OCI-LY1 (cell line): Measurements from ENCODE around the gene WDR70.

ENCODE experiments used
- H2AFZ ChIP-seq: fragments of 200-600 bp; sonication (generic), shearing (Covaris generic); 2 replicates; pipeline ENCODE4 v1.6.0; 2014; ENCODE audit warnings: antibody characterized with exemption, mild to moderate bottlenecking, low read length
- H3F3A ChIP-seq: fragments of 200-600 bp; sonication (generic), shearing (Covaris generic); 2 replicates; pipeline ENCODE4 v1.6.0; 2014; ENCODE audit warnings: mild to moderate bottlenecking, antibody characterized with exemption, low read length, moderate library complexity; ENCODE audit not compliant: insufficient read depth
- H3K27ac ChIP-seq: fragments of 200-600 bp; sonication (generic); 2 replicates; pipeline ENCODE4 v1.5.1; 2014; ENCODE audit warnings: low read length, mixed run types, mild to moderate bottlenecking, low read depth; ENCODE audit not compliant: poor library complexity, severe bottlenecking
- H3K27me3 ChIP-seq: fragments of 200-600 bp; sonication (generic); 2 replicates; pipeline ENCODE4 v1.6.0; 2014; ENCODE audit warnings: antibody characterized with exemption, mild to moderate bottlenecking, low read length, moderate library complexity; ENCODE audit not compliant: insufficient read depth
- H3K36me3 ChIP-seq: fragments of 200-600 bp; sonication (generic); 2 replicates; pipeline ENCODE4 v1.6.1; 2014; ENCODE audit warnings: mild to moderate bottlenecking, antibody characterized with exemption, low read length, moderate library complexity, mixed read lengths; ENCODE audit not compliant: insufficient read depth
- H3K4me1 ChIP-seq: fragments of 200-600 bp; sonication (generic); 2 replicates; pipeline ENCODE4 v1.5.1; 2014; ENCODE audit warnings: mild to moderate bottlenecking, low read length, moderate library complexity; ENCODE audit not compliant: insufficient read depth, severe bottlenecking
- H3K4me2 ChIP-seq: fragments of 200-600 bp; sonication (generic), shearing (Covaris generic); 2 replicates; pipeline ENCODE4 v1.6.1; 2014; ENCODE audit warnings: low read length
- H3K4me3 ChIP-seq: fragments of 200-600 bp; sonication (generic); 2 replicates; pipeline ENCODE4 v1.5.1; 2014; ENCODE audit warnings: low read length, low read depth, mild to moderate bottlenecking, mixed read lengths; ENCODE audit not compliant: poor library complexity, severe bottlenecking
- H3K79me2 ChIP-seq: fragments of 200-600 bp; shearing (Covaris generic); 2 replicates; pipeline ENCODE4 v1.6.1; 2016; ENCODE audit warnings: mixed run types, low read length, mixed read lengths; ENCODE audit not compliant: insufficient read depth
- H3K9ac ChIP-seq: fragments of 200-600 bp; sonication (generic), shearing (Covaris generic); 2 replicates; pipeline ENCODE4 v1.6.1; 2014; ENCODE audit warnings: mild to moderate bottlenecking, low read length, mixed read lengths
- H3K9me2 ChIP-seq: fragments of 200-600 bp; sonication (generic), shearing (Covaris generic); 2 replicates; pipeline ENCODE4 v1.6.1; 2014; ENCODE audit warnings: low read depth, mild to moderate bottlenecking, low read length, mixed read lengths
- H3K9me3 ChIP-seq: fragments of 200-600 bp; shearing (Covaris generic); 2 replicates; pipeline ENCODE4 v1.6.1; 2014; ENCODE audit warnings: low read length, mixed read lengths
- H4K20me1 ChIP-seq: fragments of 200-600 bp; sonication (generic), shearing (Covaris generic); 2 replicates; pipeline ENCODE4 v1.6.0; 2016; ENCODE audit warnings: mild to moderate bottlenecking, low read length; ENCODE audit not compliant: insufficient read depth
- EZH2 ChIP-seq: fragments of 200-600 bp; sonication (generic), shearing (Covaris generic); IDR thresholded peaks from 2 replicates; pipeline ENCODE4 v1.8.0; 2017; ENCODE audit warnings: borderline replicate concordance, mixed run types, mild to moderate bottlenecking, antibody characterized with exemption, low read length, moderate library complexity, mixed read lengths
- TF ChIP-seq, protein P1 (sequence below): fragments of 200-600 bp; sonication (generic), shearing (Covaris generic); IDR thresholded peaks from 2 replicates; pipeline ENCODE4 v1.5.1; 2017; ENCODE audit warnings: mild to moderate bottlenecking, antibody characterized with exemption, low read length, moderate library complexity, mixed read lengths

WDR70 gene

DNA sequence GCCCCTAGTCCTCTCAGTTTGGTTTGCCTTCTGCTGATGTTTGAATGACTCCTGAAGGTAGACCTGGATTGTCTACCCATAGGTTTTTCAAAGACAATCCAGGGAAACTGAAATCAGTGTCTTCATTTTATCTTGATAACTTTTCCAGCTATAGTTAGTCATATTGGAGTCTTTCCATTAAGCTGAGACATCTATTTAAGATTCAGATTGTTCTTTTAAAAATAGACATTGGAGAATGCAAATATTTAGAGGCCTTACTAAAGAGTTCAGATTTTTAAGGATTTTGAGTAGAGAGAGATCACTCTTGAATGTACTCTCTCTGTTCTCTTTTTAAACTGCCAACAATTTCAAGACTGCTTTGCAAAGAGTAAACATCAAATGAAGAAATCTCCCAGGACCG is 391.7 kb downstream of the WDR70 start:
- Histone ChIP-seq H3K4me1 (no peaks in the 10 kb centered on the region), H3K9me3 (peaks cover 10% of the 10 kb centered on the region), H3K36me3 (no peaks in the 10 kb centered on the region), H3K27me3 (no peaks in the 10 kb centered on the region), H3K79me2 (no peaks in the 10 kb centered on the region), H3K4me3 (no peak overlapping the region), H3F3A (no peaks in the 10 kb centered on the region), H3K9ac (no peak overlapping the region), H3K4me2 (no peak overlapping the region), H4K20me1 (no peaks in the 10 kb centered on the region), H3K9me2 (no peaks in the 10 kb centered on the region), H3K27ac (no peak overlapping the region), H2AFZ (no peak overlapping the region)
- TF ChIP-seq, protein P1, sequence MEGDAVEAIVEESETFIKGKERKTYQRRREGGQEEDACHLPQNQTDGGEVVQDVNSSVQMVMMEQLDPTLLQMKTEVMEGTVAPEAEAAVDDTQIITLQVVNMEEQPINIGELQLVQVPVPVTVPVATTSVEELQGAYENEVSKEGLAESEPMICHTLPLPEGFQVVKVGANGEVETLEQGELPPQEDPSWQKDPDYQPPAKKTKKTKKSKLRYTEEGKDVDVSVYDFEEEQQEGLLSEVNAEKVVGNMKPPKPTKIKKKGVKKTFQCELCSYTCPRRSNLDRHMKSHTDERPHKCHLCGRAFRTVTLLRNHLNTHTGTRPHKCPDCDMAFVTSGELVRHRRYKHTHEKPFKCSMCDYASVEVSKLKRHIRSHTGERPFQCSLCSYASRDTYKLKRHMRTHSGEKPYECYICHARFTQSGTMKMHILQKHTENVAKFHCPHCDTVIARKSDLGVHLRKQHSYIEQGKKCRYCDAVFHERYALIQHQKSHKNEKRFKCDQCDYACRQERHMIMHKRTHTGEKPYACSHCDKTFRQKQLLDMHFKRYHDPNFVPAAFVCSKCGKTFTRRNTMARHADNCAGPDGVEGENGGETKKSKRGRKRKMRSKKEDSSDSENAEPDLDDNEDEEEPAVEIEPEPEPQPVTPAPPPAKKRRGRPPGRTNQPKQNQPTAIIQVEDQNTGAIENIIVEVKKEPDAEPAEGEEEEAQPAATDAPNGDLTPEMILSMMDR = no peak
- TF ChIP-seq EZH2 = no peak

DNA sequence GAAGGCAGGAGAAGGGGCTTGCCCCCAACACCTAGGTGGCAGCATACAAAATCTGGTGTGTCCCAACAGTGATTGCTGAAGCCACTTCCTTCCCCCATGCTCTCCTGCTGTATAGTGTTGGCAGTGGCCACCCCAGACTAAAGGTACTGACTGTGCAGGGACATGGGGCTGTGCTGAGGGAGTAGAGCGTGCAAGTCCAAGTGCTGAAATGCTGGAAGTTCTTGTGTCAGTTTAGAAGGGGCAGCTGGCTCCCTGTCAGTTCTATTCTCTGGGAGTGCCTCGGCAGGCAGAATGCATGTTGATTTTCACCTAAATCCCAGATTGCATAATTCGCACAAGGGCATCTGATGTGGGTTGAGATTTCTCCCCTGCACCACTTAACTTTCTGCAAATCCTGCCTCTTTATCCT is 392.1 kb downstream of the WDR70 start:
- no peaks in the 10 kb centered on the region for H4K20me1 ChIP-seq
- H3K4me1 ChIP-seq = no peaks in the 10 kb centered on the region
- H3K79me2 ChIP-seq = no peaks in the 10 kb centered on the region
- no peak overlapping the region for H2AFZ ChIP-seq
- no peaks in the 10 kb centered on the region for H3K9me2 ChIP-seq
- no peak overlapping the region for H3K4me2 ChIP-seq
- H3K4me3 ChIP-seq = no peak overlapping the region
- H3F3A ChIP-seq = no peaks in the 10 kb centered on the region
- H3K27me3 ChIP-seq = no peaks in the 10 kb centered on the region
- no peaks in the 10 kb centered on the region for H3K36me3 ChIP-seq
- peaks cover 10% of the 10 kb centered on the region for H3K9me3 ChIP-seq
- no peak for TF ChIP-seq EZH2
- TF ChIP-seq, protein P1 = no peak
- no peak overlapping the region for H3K9ac ChIP-seq
- no peak overlapping the region for H3K27ac ChIP-seq

DNA sequence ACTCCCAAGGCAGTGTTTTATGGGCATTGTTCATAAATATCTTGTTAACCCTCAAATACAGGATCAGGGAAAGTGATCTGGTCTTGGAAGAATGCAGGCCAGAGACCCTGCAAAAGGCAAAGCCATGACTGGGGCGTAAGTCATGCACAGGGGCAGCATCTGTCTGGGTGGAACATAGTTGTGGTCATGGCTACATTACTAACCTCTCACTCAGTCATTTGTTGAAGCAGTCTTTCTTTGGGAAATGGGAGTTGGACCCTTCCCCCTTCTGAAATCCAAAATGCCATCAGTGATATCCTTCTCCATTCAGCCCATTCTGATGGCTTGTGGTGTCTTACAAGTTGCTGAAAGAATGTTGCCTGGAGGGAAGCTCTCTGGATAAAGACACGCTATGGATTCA is 392.6 kb downstream of the WDR70 start:
- H3F3A ChIP-seq = no peaks in the 10 kb centered on the region
- no peaks in the 10 kb centered on the region for H3K4me1 ChIP-seq
- no peaks in the 10 kb centered on the region for H3K9me2 ChIP-seq
- H4K20me1 ChIP-seq = no peaks in the 10 kb centered on the region
- no peak overlapping the region for H3K9ac ChIP-seq
- no peak overlapping the region for H2AFZ ChIP-seq
- TF ChIP-seq EZH2 = no peak
- TF ChIP-seq, protein P1 = no peak
- no peaks in the 10 kb centered on the region for H3K79me2 ChIP-seq
- H3K36me3 ChIP-seq = no peaks in the 10 kb centered on the region
- no peak overlapping the region for H3K4me2 ChIP-seq
- H3K9me3 ChIP-seq = peaks cover 10% of the 10 kb centered on the region
- no peak overlapping the region for H3K27ac ChIP-seq
- no peaks in the 10 kb centered on the region for H3K27me3 ChIP-seq
- no peak overlapping the region for H3K4me3 ChIP-seq
